SK-N-SH (cell line): Measurements from ENCODE around the gene JMJD1C. TPM values are rescaled to one million over a fixed set of nuclear protein-coding genes. Genes with fewer than 3 reads are reported as not detected.

Experiments
- CTCF ChIA-PET: fragments of 300-600, 350-600 bp; formaldehyde crosslinking; extraction: SDS; loops from one replicate; lab custom pipeline; 2021; lab: Yijun Ruan, JAX
- POLR2A ChIA-PET: fragments of 350-600 bp; sonication (Branson Sonifier 250); formaldehyde crosslinking; extraction: SDS; loops from one replicate; lab custom pipeline; 2020; ENCODE audit warnings: antibody characterized with exemption, inconsistent platforms; lab: Yijun Ruan, JAX
- DNase-seq: peaks from one replicate; pipeline ENCODE4 v3.0.0; 2012
- H2AFZ ChIP-seq: fragments of 200-600 bp; sonication (generic); 2 replicates; pipeline ENCODE4 v1.8.1; 2016; ENCODE audit warnings: antibody characterized with exemption, mild to moderate bottlenecking, low read depth
- H3F3A ChIP-seq: fragments of 200-600 bp; sonication (generic); replicated peaks from 2 replicates; pipeline ENCODE3; 2016; ENCODE audit warnings: antibody characterized with exemption, mild to moderate bottlenecking; ENCODE audit not compliant: insufficient read depth
- H3K27ac ChIP-seq, 2 experiments: fragments of 200-500 bp in 1 of 2; fragments of 200-600 bp in 1 of 2; sonication (Bioruptor generic) in 1 of 2; sonication (generic), shearing (Covaris generic) in 1 of 2; 2 replicates each; pipeline versions ENCODE4 v1.5.1 to v1.6.1; 2014 to 2016; ENCODE audit warnings: low read depth in 2 of 2, inconsistent platforms in 1 of 2, low read length in 1 of 2, mild to moderate bottlenecking in 1 of 2, mixed read lengths in 1 of 2
- H3K27me3 ChIP-seq: fragments of 200-600 bp; sonication (generic), shearing (Covaris generic); 2 replicates; pipeline ENCODE4 v1.6.1; 2016; ENCODE audit warnings: mixed run types; ENCODE audit not compliant: insufficient read depth
- H3K36me3 ChIP-seq, 2 experiments: fragments of 200-500 bp in 1 of 2; fragments of 200-600 bp in 1 of 2; sonication (Bioruptor generic) in 1 of 2; sonication (generic) in 1 of 2; replicated peaks in 1 of 2; 2 replicates each; pipeline versions ENCODE3 to v1.5.1; 2014 to 2016; ENCODE audit warnings: low read length in 1 of 2, mild to moderate bottlenecking in 1 of 2; ENCODE audit not compliant: insufficient read depth in 2 of 2, control insufficient read depth in 1 of 2
- H3K4me1 ChIP-seq, 2 experiments: fragments of 200-500 bp in 1 of 2; fragments of 200-600 bp in 1 of 2; sonication (Bioruptor generic) in 1 of 2; sonication (generic), shearing (Covaris generic) in 1 of 2; 2 replicates each; pipeline versions ENCODE4 v1.5.1 to v1.6.1; 2014 to 2016; ENCODE audit warnings: low read depth in 1 of 2, low read length in 1 of 2, mixed run types in 1 of 2; ENCODE audit not compliant: insufficient read depth in 2 of 2, control insufficient read depth in 1 of 2
- H3K4me2 ChIP-seq: fragments of 200-600 bp; sonication (generic), shearing (Covaris generic); 2 replicates; pipeline ENCODE4 v1.6.1; 2017; ENCODE audit warnings: mixed run types
- H3K4me3 ChIP-seq, 2 experiments: fragments of 200-500 bp in 1 of 2; fragments of 200-600 bp in 1 of 2; sonication (Bioruptor generic) in 1 of 2; sonication (generic), shearing (Covaris generic) in 1 of 2; 2 replicates each; pipeline versions ENCODE4 v1.5.1 to v1.8.1; 2014 to 2016; ENCODE audit warnings: low read depth in 2 of 2, inconsistent platforms in 1 of 2, low read length in 1 of 2, mild to moderate bottlenecking in 1 of 2, mixed read lengths in 1 of 2, moderate library complexity in 1 of 2
- H3K79me2 ChIP-seq: fragments of 200-600 bp; sonication (generic); 2 replicates; pipeline ENCODE4 v1.8.1; 2017; ENCODE audit warnings: mild to moderate bottlenecking; ENCODE audit not compliant: insufficient read depth
- H3K9ac ChIP-seq: fragments of 200-600 bp; sonication (generic); 2 replicates; pipeline ENCODE4 v1.6.1; 2017; ENCODE audit warnings: mixed run types
- H3K9me2 ChIP-seq: fragments of 200-600 bp; sonication (generic); 2 replicates; pipeline ENCODE4 v1.6.1; 2017; ENCODE audit warnings: mixed run types
- H3K9me3 ChIP-seq: fragments of 200-600 bp; sonication (generic); 2 replicates; pipeline ENCODE4 v1.6.1; 2017; ENCODE audit warnings: mixed run types, mild to moderate bottlenecking, moderate library complexity
- H4K20me1 ChIP-seq: fragments of 200-600 bp; sonication (generic); 2 replicates; pipeline ENCODE4 v1.6.1; 2017; ENCODE audit warnings: mild to moderate bottlenecking, mixed run types; ENCODE audit not compliant: insufficient read depth
- CTCF ChIP-seq: fragments of 200-600 bp; sonication (generic); IDR thresholded peaks from 2 replicates; pipeline ENCODE4 v1.6.1; 2017; ENCODE audit warnings: antibody characterized with exemption, mild to moderate bottlenecking, moderate library complexity
- ELF1 ChIP-seq: IDR thresholded peaks from 2 replicates; pipeline ENCODE4 v1.4.0; 2012
- EP300 ChIP-seq, 2 experiments: IDR thresholded peaks; 2 replicates each; pipeline versions ENCODE4 v1.4.0 to v1.6.1; 2012; ENCODE audit warnings: borderline replicate concordance in 1 of 2, low read depth in 1 of 2, low read length in 1 of 2
- FOSL2 ChIP-seq: IDR thresholded peaks from 2 replicates; pipeline ENCODE4 v1.4.0; 2012; ENCODE audit warnings: low read depth, mild to moderate bottlenecking, moderate library complexity, borderline replicate concordance
- FOXJ3 ChIP-seq: sonication (generic); formaldehyde crosslinking; IDR thresholded peaks from 2 replicates; pipeline ENCODE4 v1.5.1; 2020; ENCODE audit warnings: mild to moderate bottlenecking, missing genetic modification reagents
- FOXM1 ChIP-seq: IDR thresholded peaks from 2 replicates; pipeline ENCODE4 v1.4.0; 2012; ENCODE audit warnings: low read depth, mild to moderate bottlenecking
- GABPA ChIP-seq: IDR thresholded peaks from 2 replicates; pipeline ENCODE4 v1.4.0; 2012; ENCODE audit warnings: low read depth, mild to moderate bottlenecking
- MXI1 ChIP-seq: IDR thresholded peaks from 2 replicates; pipeline ENCODE4 v1.6.1; 2012; ENCODE audit warnings: mild to moderate bottlenecking, low read depth, low read length, improper control_type of control experiment
- NRF1 ChIP-seq: IDR thresholded peaks from 2 replicates; pipeline ENCODE4 v1.6.1; 2012; ENCODE audit warnings: low read depth, mild to moderate bottlenecking, low read length
- REST ChIP-seq: IDR thresholded peaks from 2 replicates; pipeline ENCODE4 v1.6.1; 2012; ENCODE audit warnings: mild to moderate bottlenecking, low read depth, low read length, moderate library complexity
- RFX5 ChIP-seq: IDR thresholded peaks from 2 replicates; pipeline ENCODE4 v1.6.1; 2012; ENCODE audit warnings: mild to moderate bottlenecking, improper control_type of control experiment, low read length
- SIN3A ChIP-seq: IDR thresholded peaks from 2 replicates; pipeline ENCODE4 v1.6.1; 2012; ENCODE audit warnings: low read depth, mild to moderate bottlenecking, low read length, moderate library complexity, borderline replicate concordance
- SMC3 ChIP-seq: IDR thresholded peaks from 2 replicates; pipeline ENCODE4 v1.6.1; 2012; ENCODE audit warnings: low read depth, low read length, improper control_type of control experiment
- TAF1 ChIP-seq: IDR thresholded peaks from 2 replicates; pipeline ENCODE4 v1.6.1; 2012; ENCODE audit warnings: low read depth, mild to moderate bottlenecking, low read length, moderate library complexity, borderline replicate concordance
- TCF12 ChIP-seq: IDR thresholded peaks from 2 replicates; pipeline ENCODE4 v1.4.0; 2012
- TEAD4 ChIP-seq: IDR thresholded peaks from 2 replicates; pipeline ENCODE4 v1.4.0; 2012; ENCODE audit warnings: mild to moderate bottlenecking, borderline replicate concordance; ENCODE audit not compliant: insufficient read depth
- WGBS: methylation state at CpG from one replicate; pipeline ENCODE4 v1.1.6; 2017; ENCODE audit warnings: low lambda C conversion rate; 5-methylcytosine and 5-hydroxymethylcytosine counted together
- polyA plus RNA-seq, 3 experiments: library from polyadenylated mRNA; depleted of rRNA; stranded (reverse); fragments of >200 nt; gene quantifications; 2 replicates each; pipeline ENCODE4 v1.2.3, GENCODE V29; 2012
- TF ChIP-seq, protein P1 (sequence below): IDR thresholded peaks from 2 replicates; pipeline ENCODE4 v1.4.0; 2012; ENCODE audit warnings: low read depth
- TF ChIP-seq, protein P2 (sequence below): IDR thresholded peaks from 2 replicates; pipeline ENCODE4; 2012
- TF ChIP-seq, protein P3 (sequence below): IDR thresholded peaks from 2 replicates; pipeline ENCODE4 v1.4.0; 2012; ENCODE audit warnings: low read depth, borderline replicate concordance

JMJD1C gene
- polyA plus RNA-seq, 1 of the 3 experiments (the other 2 are of a cell fraction) = 11.7 TPM

DNA sequence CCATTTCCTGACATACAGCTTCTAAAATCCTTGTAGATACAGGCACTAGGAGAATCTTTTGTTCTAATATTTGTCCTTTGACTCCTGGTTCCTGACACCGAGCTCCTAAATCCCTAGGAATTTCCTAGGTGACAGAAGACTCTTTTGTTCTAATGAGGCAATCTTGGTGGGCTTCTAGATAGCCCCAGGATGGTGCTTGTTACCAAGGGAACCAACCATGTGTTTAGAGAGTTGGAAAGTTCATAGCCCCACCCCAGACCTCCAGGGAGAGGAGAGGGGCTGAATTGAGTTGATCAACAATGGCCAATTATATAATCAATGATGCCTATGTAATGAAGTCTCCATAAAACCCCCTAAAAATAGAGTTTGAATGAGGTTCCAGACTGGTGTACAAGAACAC is 145.1 kb downstream of the JMJD1C start (continued):
- TF ChIP-seq REST (no peak), RFX5 (no peak), EP300 (IDR thresholded peaks at IDR 0.05; ENCODE audit: borderline replicate concordance in 1 of 2, low read depth in 1 of 2, low read length in 1 of 2) (no peak), FOXJ3 (CRISPR knock-in tag) (no peak), ELF1 (no peak), FOSL2 (no peak)
- TF ChIP-seq, protein P1, sequence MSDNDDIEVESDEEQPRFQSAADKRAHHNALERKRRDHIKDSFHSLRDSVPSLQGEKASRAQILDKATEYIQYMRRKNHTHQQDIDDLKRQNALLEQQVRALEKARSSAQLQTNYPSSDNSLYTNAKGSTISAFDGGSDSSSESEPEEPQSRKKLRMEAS = no peak

- Histone ChIP-seq H3K27me3 (no peaks in the 10 kb centered on the region), H3K9ac (no peak overlapping the region), H3K36me3 (peaks cover 0 to 10% of the 10 kb centered on the region in 2 experiments), H3K79me2 (peaks cover 53% of the 10 kb centered on the region), H3F3A (peaks cover 3% of the 10 kb centered on the region), H4K20me1 (0 out of 2 replicates have a peak, but pooled peaks cover 4% of the 10 kb centered on the region), H3K27ac (no peak overlapping the region), H3K4me1 (no peaks in the 10 kb centered on the region), H3K4me2 (no peak overlapping the region), H3K9me2 (no peaks in the 10 kb centered on the region), H2AFZ (no peak overlapping the region), H3K4me3 (no peak overlapping the region), H3K9me3 (no peaks in the 10 kb centered on the region)
- no peak for DNase-seq
- WGBS = over 99% methylated on average over 3 of the region's 3 CpGs
- CTCF ChIA-PET = no interaction called here
- POLR2A ChIA-PET = no interaction called here
- TF ChIP-seq, protein P2, sequence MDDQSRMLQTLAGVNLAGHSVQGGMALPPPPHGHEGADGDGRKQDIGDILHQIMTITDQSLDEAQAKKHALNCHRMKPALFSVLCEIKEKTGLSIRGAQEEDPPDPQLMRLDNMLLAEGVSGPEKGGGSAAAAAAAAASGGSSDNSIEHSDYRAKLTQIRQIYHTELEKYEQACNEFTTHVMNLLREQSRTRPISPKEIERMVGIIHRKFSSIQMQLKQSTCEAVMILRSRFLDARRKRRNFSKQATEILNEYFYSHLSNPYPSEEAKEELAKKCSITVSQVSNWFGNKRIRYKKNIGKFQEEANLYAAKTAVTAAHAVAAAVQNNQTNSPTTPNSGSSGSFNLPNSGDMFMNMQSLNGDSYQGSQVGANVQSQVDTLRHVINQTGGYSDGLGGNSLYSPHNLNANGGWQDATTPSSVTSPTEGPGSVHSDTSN = no peak
- TF ChIP-seq, protein P1 = no peak
- TF ChIP-seq FOSL2 (no peak), SIN3A (no peak), TCF12 (no peak), ELF1 (no peak), SMC3 (no peak), NRF1 (no peak), FOXM1 (no peak), CTCF (no peak), GABPA (no peak), MXI1 (no peak), TEAD4 (no peak), TAF1 (no peak)
- TF ChIP-seq, protein P3, sequence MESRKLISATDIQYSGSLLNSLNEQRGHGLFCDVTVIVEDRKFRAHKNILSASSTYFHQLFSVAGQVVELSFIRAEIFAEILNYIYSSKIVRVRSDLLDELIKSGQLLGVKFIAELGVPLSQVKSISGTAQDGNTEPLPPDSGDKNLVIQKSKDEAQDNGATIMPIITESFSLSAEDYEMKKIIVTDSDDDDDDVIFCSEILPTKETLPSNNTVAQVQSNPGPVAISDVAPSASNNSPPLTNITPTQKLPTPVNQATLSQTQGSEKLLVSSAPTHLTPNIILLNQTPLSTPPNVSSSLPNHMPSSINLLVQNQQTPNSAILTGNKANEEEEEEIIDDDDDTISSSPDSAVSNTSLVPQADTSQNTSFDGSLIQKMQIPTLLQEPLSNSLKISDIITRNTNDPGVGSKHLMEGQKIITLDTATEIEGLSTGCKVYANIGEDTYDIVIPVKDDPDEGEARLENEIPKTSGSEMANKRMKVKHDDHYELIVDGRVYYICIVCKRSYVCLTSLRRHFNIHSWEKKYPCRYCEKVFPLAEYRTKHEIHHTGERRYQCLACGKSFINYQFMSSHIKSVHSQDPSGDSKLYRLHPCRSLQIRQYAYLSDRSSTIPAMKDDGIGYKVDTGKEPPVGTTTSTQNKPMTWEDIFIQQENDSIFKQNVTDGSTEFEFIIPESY = no peak
These were observed 146.5 kb downstream of the JMJD1C start for GRCh38 chr10:63319231-63319630.
